Naive thymus-derived CD4-positive, alpha-beta T cell (primary cell): ENCODE measurements around the gene TMOD3. TPM values are rescaled to one million over a fixed set of nuclear protein-coding genes. Genes with fewer than 3 reads are reported as not detected.
A peak's percentile ranks its signal among the peaks of the same experiment; 100 is the strongest.

Source experiments
- ATAC-seq: fragments of 150-1000 bp; cut with Tn5 transposase; 2 replicates; pipeline ENCODE4 v1.10.0; 2021; ENCODE audit warnings: mild to moderate bottlenecking, moderate library complexity
- CTCF ChIA-PET: fragments of 350-600 bp; sonication (Branson Sonifier 250); formaldehyde crosslinking; loops from one replicate; lab custom pipeline; 2021; ENCODE audit warnings: antibody characterized with exemption; lab: Charles Lee
- POLR2A ChIA-PET: fragments of 350-600 bp; sonication (Branson Sonifier 250); formaldehyde crosslinking; loops from one replicate; lab custom pipeline; 2021; ENCODE audit warnings: antibody characterized with exemption, inconsistent platforms; lab: Charles Lee
- DNase-seq, 9 donors: peaks; one replicate each; pipeline versions ENCODE4 v3.0.0 to v3.0.0-alpha.2; 2020 to 2022; ENCODE audit warnings: mixed read lengths in 1 of 9
- H3K27ac ChIP-seq: one replicate; pipeline ENCODE4 v1.7.0; 2013; ENCODE audit warnings: mild to moderate bottlenecking, low read depth, low read length, moderate library complexity
- H3K27me3 ChIP-seq, 2 donors: one replicate each; pipeline ENCODE4 v1.7.0; 2013; ENCODE audit warnings: low read length in 2 of 2, mild to moderate bottlenecking in 2 of 2, moderate library complexity in 2 of 2; ENCODE audit not compliant: control insufficient read depth in 2 of 2, insufficient read depth in 2 of 2
- H3K36me3 ChIP-seq, 3 experiments: 1 replicate in 2 of 3; 2 replicates in 1 of 3; pipeline ENCODE4 v1.7.0; 2013; ENCODE audit warnings: low read length in 3 of 3, mild to moderate bottlenecking in 3 of 3, moderate library complexity in 1 of 3; ENCODE audit not compliant: insufficient read depth in 3 of 3, control insufficient read depth in 2 of 3
- H3K4me1 ChIP-seq, 2 donors: one replicate each; pipeline ENCODE4 v1.7.0; 2013; ENCODE audit warnings: low read length in 2 of 2, mild to moderate bottlenecking in 2 of 2, moderate library complexity in 1 of 2; ENCODE audit not compliant: control insufficient read depth in 2 of 2, insufficient read depth in 2 of 2
- H3K4me3 ChIP-seq: 2 replicates; pipeline ENCODE4 v1.7.0; 2013; ENCODE audit warnings: mild to moderate bottlenecking, low read length
- H3K9me3 ChIP-seq, 3 experiments: 1 replicate in 2 of 3; 2 replicates in 1 of 3; pipeline ENCODE4 v1.7.0; 2013; ENCODE audit warnings: low read length in 3 of 3; ENCODE audit not compliant: control insufficient read depth in 2 of 3
- H3K27ac Mint-ChIP-seq, 9 donors: one replicate each; pipeline ENCODE4 v1.8.0; 2020 to 2022; ENCODE audit warnings: mixed read lengths in 9 of 9, mild to moderate bottlenecking in 8 of 9, moderate library complexity in 5 of 9, inconsistent platforms in 2 of 9
- H3K27me3 Mint-ChIP-seq, 5 donors: one replicate each; pipeline ENCODE4 v1.8.0; 2021 to 2022; ENCODE audit warnings: mixed read lengths in 5 of 5, mild to moderate bottlenecking in 1 of 5
- H3K36me3 Mint-ChIP-seq, 5 donors: one replicate each; pipeline ENCODE4 v1.8.0; 2020 to 2022; ENCODE audit warnings: mixed read lengths in 5 of 5, mild to moderate bottlenecking in 3 of 5, inconsistent platforms in 1 of 5
- H3K4me1 Mint-ChIP-seq, 7 donors: one replicate each; pipeline ENCODE4 v1.8.0; 2020 to 2022; ENCODE audit warnings: mixed read lengths in 7 of 7, mild to moderate bottlenecking in 3 of 7, inconsistent platforms in 1 of 7
- H3K4me3 Mint-ChIP-seq, 10 donors: one replicate each; pipeline ENCODE4 v1.8.0; 2020 to 2022; ENCODE audit warnings: mild to moderate bottlenecking in 10 of 10, mixed read lengths in 10 of 10, moderate library complexity in 6 of 10, inconsistent platforms in 2 of 10
- H3K9me3 Mint-ChIP-seq, 11 donors: one replicate each; pipeline ENCODE4 v1.8.0; 2020 to 2022; ENCODE audit warnings: mixed read lengths in 11 of 11, mild to moderate bottlenecking in 4 of 11, inconsistent platforms in 1 of 11, moderate library complexity in 1 of 11
- intact Hi-C, 2 donors: fragments of 100-400 bp; cut with micrococcal nuclease; formaldehyde crosslinking; loops; one replicate each; pipeline ENCODE4 v1.15.1; 2023
- polyA plus RNA-seq, 2 donors: library from polyadenylated mRNA; unstranded; fragments of 300-500 nt; fragmentation: Illumina TruSeq; gene quantifications; one replicate each; pipeline ENCODE4 v1.2.3, GENCODE V29; 2021
- total RNA-seq, 6 experiments: library from RNA in 5 of 6; stranded (reverse) in 5 of 6; gene quantifications; 1 replicate in 5 of 6; 2 replicates in 1 of 6; pipeline ENCODE4 v1.2.3 and lab custom pipeline; 2021 to 2026

TMOD3 gene
- total and polyA plus RNA-seq, 7 experiments from 2014 or later, result 25.5 to 75.9 (median 49.1) TPM

- H3K27me3 Mint-ChIP-seq, result no peaks in the 10 kb centered on the region
- Histone ChIP-seq H3K36me3 (peaks cover 0 to 56% (median 4%) of the 10 kb centered on the region in 3 experiments), H3K4me3 (no peak overlapping the region), H3K27ac (no peak overlapping the region), H3K4me1 (peaks cover 15 to 18% of the 10 kb centered on the region in 2 donors), H3K9me3 (no peaks in the 10 kb centered on the region), H3K27me3 (no peaks in the 10 kb centered on the region)
- ChIA-PET POLR2A (interaction anchor here (0.6 kb wide), 1 partner anchor 168 kb away, joined by 5 read pairs; no protein-coding TSS in a partner anchor), CTCF (interaction anchor here (1.2 kb wide), 1 partner anchor 202 kb away, joined by 3 read pairs; no protein-coding TSS in a partner anchor)
- H3K36me3 Mint-ChIP-seq, result peaks cover 18 to 71% (median 49%) of the 10 kb centered on the region in 5 donors
- no peak overlapping the region for H3K27ac Mint-ChIP-seq
- H3K4me1 Mint-ChIP-seq, result peaks cover 24 to 39% (median 37%) of the 10 kb centered on the region in 7 donors
- intact Hi-C loops, result loop anchor here in 1 of 2 donors (5.0 kb wide), 1 partner anchor 34 kb away; no protein-coding TSS in a partner anchor
- no peak for ATAC-seq
- no peak overlapping the region for H3K4me3 Mint-ChIP-seq
- no peak for DNase-seq
- peaks cover 0 to 4% (median 0%) of the 10 kb centered on the region in 11 donors for H3K9me3 Mint-ChIP-seq
Observed at GRCh38 chr15:51866161-51866560, 36.7 kb downstream of the TMOD3 start.

- Histone ChIP-seq H3K36me3 (peaks cover 0 to 57% (median 4%) of the 10 kb centered on the region in 3 experiments), H3K9me3 (no peaks in the 10 kb centered on the region), H3K27ac (no peak overlapping the region), H3K4me3 (no peak overlapping the region), H3K4me1 (peaks cover 9 to 12% of the 10 kb centered on the region in 2 donors), H3K27me3 (no peaks in the 10 kb centered on the region)
- Mint-ChIP-seq H3K36me3 (peaks cover 21 to 76% (median 55%) of the 10 kb centered on the region in 5 donors), H3K27ac (peak overlapping the region in 4 of 9 donors; percentile 3 to 27 (median 12)), H3K27me3 (no peaks in the 10 kb centered on the region), H3K4me1 (peaks cover 19 to 36% (median 32%) of the 10 kb centered on the region in 7 donors), H3K4me3 (no peak overlapping the region), H3K9me3 (peaks cover 0 to 4% (median 0%) of the 10 kb centered on the region in 11 donors)
- CTCF ChIA-PET, result interaction anchor here (1.2 kb wide), 1 partner anchor 201 kb away, joined by 3 read pairs; no protein-coding TSS in a partner anchor
- DNase-seq (no peak), ATAC-seq (no peak)
- POLR2A ChIA-PET, result interaction anchor here (0.6 kb wide), 1 partner anchor 168 kb away, joined by 5 read pairs; no protein-coding TSS in a partner anchor
- intact Hi-C loops, result loop anchor here in 1 of 2 donors (5.0 kb wide), 1 partner anchor 34 kb away; no protein-coding TSS in a partner anchor
Observed at GRCh38 chr15:51866751-51867150, 37.3 kb downstream of the TMOD3 start.

GRCh38 chr15:51869060-51869421, 39.6 kb downstream of the TMOD3 start:
- H3K4me1 ChIP-seq, result no peaks in the 10 kb centered on the region
- POLR2A ChIA-PET, result no interaction called here
- no peak for DNase-seq
- intact Hi-C loops, result loop anchor here in 1 of 2 donors (5.0 kb wide), 1 partner anchor 37 kb away; no protein-coding TSS in a partner anchor
- Mint-ChIP-seq H3K4me1 (peaks cover 6 to 19% (median 9%) of the 10 kb centered on the region in 7 donors), H3K36me3 (peaks cover 13 to 75% (median 46%) of the 10 kb centered on the region in 5 donors), H3K27me3 (no peaks in the 10 kb centered on the region), H3K9me3 (peaks cover 0 to 4% (median 0%) of the 10 kb centered on the region in 11 donors), H3K27ac (peak overlapping the region in 3 of 9 donors; percentile 21 to 66 (median 26)), H3K4me3 (no peak overlapping the region)
- no peak overlapping the region for H3K4me3 ChIP-seq
- CTCF ChIA-PET, result no interaction called here
- H3K36me3 ChIP-seq, result peaks cover 4 to 60% (median 5%) of the 10 kb centered on the region in 3 experiments
- no peak overlapping the region for H3K27ac ChIP-seq
- no peak for ATAC-seq
- no peaks in the 10 kb centered on the region for H3K9me3 ChIP-seq
- H3K27me3 ChIP-seq, result no peaks in the 10 kb centered on the region

- peaks cover 0 to 13% (median 2%) of the 10 kb centered on the region in 7 donors for H3K4me1 Mint-ChIP-seq
- peak overlapping the region in 1 of 9 donors; percentile 32 for H3K27ac Mint-ChIP-seq
- ATAC-seq (no peak), DNase-seq (no peak)
- intact Hi-C loops, result no loop called here
- H3K36me3 Mint-ChIP-seq, result peaks cover 7 to 69% (median 41%) of the 10 kb centered on the region in 5 donors
- peaks cover 4 to 58% (median 5%) of the 10 kb centered on the region in 3 experiments for H3K36me3 ChIP-seq
- no peaks in the 10 kb centered on the region for H3K27me3 ChIP-seq
- ChIA-PET POLR2A (no interaction called here), CTCF (interaction anchor here (0.6 kb wide), 1 partner anchor 242 kb away, joined by 6 read pairs; no protein-coding TSS in a partner anchor)
- no peak overlapping the region for H3K4me3 ChIP-seq
- no peaks in the 10 kb centered on the region for H3K9me3 ChIP-seq
- H3K27ac ChIP-seq, result no peak overlapping the region
- no peak overlapping the region for H3K4me3 Mint-ChIP-seq
- H3K4me1 ChIP-seq, result no peaks in the 10 kb centered on the region
- peaks cover 0 to 4% (median 0%) of the 10 kb centered on the region in 11 donors for H3K9me3 Mint-ChIP-seq
- H3K27me3 Mint-ChIP-seq, result no peaks in the 10 kb centered on the region
Observed at GRCh38 chr15:51870774-51871173, 41.3 kb downstream of the TMOD3 start.

GRCh38 chr15:51874751-51875644, 45.5 kb downstream of the TMOD3 start:
- Mint-ChIP-seq H3K27ac (peak overlapping the region in 3 of 9 donors; percentile 6 to 36 (median 34)), H3K36me3 (peaks cover 7 to 56% (median 29%) of the 10 kb centered on the region in 5 donors), H3K27me3 (no peaks in the 10 kb centered on the region), H3K4me3 (no peak overlapping the region), H3K4me1 (peaks cover 7 to 26% (median 21%) of the 10 kb centered on the region in 7 donors), H3K9me3 (no peaks in the 10 kb centered on the region)
- H3K4me1 ChIP-seq, result no peaks in the 10 kb centered on the region
- no peaks in the 10 kb centered on the region for H3K27me3 ChIP-seq
- no peak overlapping the region for H3K27ac ChIP-seq
- intact Hi-C loops, result no loop called here
- H3K36me3 ChIP-seq, result peaks cover 4 to 33% (median 5%) of the 10 kb centered on the region in 3 experiments
- no peaks in the 10 kb centered on the region for H3K9me3 ChIP-seq
- DNase-seq (no peak), ATAC-seq (no peak)
- POLR2A ChIA-PET, result no interaction called here
- no peak overlapping the region for H3K4me3 ChIP-seq
- CTCF ChIA-PET, result no interaction called here

- H3K27ac ChIP-seq, result no peak overlapping the region
- peaks cover 0 to 21% (median 5%) of the 10 kb centered on the region in 3 experiments for H3K36me3 ChIP-seq
- intact Hi-C loops, result no loop called here
- no peaks in the 10 kb centered on the region for H3K9me3 Mint-ChIP-seq
- no peaks in the 10 kb centered on the region for H3K27me3 ChIP-seq
- H3K27me3 Mint-ChIP-seq, result no peaks in the 10 kb centered on the region
- no peak for DNase-seq
- H3K4me1 Mint-ChIP-seq, result peaks cover 7 to 33% (median 25%) of the 10 kb centered on the region in 7 donors
- ChIA-PET CTCF (no interaction called here), POLR2A (no interaction called here)
- no peak for ATAC-seq
- no peak overlapping the region for H3K4me3 Mint-ChIP-seq
- H3K27ac Mint-ChIP-seq, result peak overlapping the region in 1 of 9 donors; percentile 72
- H3K4me3 ChIP-seq, result no peak overlapping the region
- peaks cover 3 to 53% (median 23%) of the 10 kb centered on the region in 5 donors for H3K36me3 Mint-ChIP-seq
- H3K9me3 ChIP-seq, result no peaks in the 10 kb centered on the region
- H3K4me1 ChIP-seq, result no peaks in the 10 kb centered on the region
Observed at GRCh38 chr15:51876169-51876568, 46.7 kb downstream of the TMOD3 start.
